GM11168 (cell line): ENCODE measurements around the gene VGLL4.
"Not testable (repeated sequence)": the region's sequence is repeated elsewhere in the genome, so short reads cannot be mapped to it uniquely, and the experiment has no call there.

Experiments used
- in situ Hi-C: fragments of 300-500 bp; cut with MboI; formaldehyde crosslinking; loops from one replicate; pipeline ENCODE4 v1.12.0; 2022; ENCODE audit warnings: low sequenced_read_pairs; ENCODE audit not compliant: unreplicated experiment

The VGLL4 gene

GRCh38 chr3:11541321-11542303, 102.1 kb downstream of the VGLL4 start:
- in situ Hi-C loops, result no loop called here

- in situ Hi-C loops, result no loop called here
These were observed 104.0 kb downstream of the VGLL4 start for GRCh38 chr3:11539677-11540076.

- in situ Hi-C loops, result no loop called here
These were observed 104.5 kb downstream of the VGLL4 start for GRCh38 chr3:11539218-11539617.

GRCh38 chr3:11538581-11538980, 105.1 kb downstream of the VGLL4 start:
- in situ Hi-C loops, result no loop called here

DNA sequence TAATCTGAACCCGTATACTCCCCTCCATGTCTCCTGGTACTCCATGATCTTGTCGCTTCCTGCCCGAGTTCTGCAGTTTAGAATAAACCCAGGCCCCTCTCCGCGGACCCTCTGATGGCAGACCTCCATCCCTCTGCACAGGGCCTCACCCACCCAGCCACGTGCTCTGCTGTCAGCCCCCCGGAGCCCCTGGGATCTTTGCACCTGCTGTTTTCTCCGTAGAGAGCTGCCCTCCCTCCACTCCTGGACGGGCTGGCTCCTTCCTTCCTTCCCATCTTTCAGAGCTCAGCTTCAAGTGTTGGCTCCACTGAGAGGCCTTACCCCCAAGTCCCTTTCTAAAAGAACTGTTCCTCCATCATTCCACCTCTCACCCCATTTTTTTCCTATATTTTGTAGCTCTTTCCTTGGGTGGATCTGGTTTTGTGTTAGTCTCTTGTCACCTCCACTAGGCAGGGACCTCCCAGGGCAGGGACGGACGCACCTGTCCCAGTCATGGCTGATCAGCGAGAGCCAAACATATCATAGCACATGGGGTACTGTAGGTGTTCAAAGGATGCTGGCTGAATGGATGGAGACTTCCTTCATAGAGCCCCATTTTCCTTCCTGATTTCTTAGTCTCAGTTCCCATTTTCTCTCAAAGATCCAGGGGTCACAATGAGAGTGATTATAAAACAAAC, 106.6 kb downstream of the VGLL4 start:
- in situ Hi-C loops, result no loop called here

DNA sequence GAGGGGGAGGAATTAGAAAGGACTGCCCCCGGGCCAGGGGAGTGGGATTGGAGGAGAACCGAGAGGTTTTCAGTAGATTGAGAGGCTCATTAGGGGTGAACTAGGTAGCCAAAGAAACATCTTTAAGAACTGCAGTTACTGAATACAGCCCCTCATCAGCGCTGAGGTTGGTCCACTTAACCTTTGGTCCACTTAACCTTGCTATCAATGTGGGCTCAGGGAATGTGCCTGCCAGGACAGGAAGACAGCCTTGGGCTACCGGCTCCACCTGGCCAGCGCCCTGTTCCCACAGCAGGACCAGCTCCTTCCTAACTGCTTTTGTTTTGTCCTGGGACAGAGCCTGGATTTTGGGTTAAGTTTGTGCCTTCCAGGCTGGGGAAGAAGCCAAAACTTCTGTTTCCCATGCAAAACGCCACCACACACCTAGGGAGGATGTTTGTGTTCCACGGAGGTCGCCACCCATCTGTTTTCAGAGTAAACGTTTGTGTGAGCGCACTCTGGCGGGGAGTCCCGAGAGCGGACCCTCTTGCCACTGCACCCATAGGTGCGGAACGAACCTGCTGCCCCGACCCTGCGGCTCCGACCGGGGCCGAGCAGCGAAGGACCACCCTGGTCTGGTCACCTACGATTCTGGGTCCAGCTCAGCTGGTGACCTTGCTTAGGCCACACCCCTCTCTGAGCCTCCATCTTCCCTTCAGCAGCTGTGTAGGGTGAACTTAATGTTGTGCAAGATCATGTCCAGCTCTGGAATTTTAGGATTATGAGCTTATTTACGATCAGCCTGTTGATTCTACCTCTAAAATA, 107.4 kb downstream of the VGLL4 start:
- in situ Hi-C loops, result no loop called here

- in situ Hi-C loops, result no loop called here
These were observed 108.3 kb downstream of the VGLL4 start for GRCh38 chr3:11535243-11535960.

DNA sequence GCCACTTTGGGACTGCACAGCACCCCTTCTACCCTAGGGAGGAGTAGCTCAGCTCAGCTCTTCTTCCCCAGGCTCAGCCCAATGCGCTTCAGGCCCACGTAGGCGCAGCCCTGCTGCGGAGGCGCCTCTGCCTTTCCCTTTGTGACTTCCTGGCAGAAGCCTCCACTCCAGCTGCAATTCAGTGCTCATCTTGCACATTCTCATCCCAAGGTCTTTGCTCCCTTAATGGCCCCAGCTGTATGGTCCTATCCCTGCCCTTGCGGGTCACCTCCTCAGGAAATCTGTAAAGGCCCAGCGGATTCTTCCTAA, 109.0 kb downstream of the VGLL4 start:
- in situ Hi-C loops, result no loop called here

DNA sequence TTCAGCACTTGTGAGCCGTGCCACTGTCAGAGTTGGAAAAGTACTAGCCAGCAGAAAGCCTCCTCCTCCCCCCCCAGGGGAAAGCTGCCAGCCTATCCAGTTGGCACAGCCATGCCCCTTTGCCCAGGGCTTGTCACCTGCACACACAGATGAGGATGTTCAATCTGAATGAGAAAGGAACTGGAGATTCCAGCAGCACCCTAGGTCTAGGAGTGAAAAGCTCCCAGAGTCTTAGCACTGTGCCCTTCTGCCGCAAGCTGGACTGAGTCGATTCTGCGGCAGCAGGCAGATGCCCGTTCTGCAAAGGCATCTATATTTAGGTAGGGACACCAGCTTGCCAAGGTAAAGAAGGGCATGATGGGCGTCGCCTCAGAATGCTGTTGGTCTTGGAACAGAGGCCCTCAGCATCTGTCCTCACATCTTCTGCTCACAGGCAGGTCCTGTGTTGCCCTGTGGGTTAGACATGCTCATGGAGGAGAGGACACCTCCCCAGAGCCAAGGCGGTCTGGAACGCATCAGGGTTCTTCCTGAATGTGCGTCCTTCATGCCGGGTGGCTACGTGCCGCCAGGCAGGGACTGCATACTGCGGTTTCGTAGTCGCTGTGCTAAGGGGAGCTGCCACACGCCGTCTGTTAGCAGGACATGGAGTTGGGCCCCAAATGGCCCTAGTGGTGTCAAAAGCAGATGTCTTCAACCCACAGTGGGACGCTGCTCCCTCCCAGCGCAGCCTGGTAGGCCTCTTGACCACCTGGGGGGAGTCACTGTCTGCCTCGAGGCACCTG, 109.5 kb downstream of the VGLL4 start:
- in situ Hi-C loops, result no loop called here

DNA sequence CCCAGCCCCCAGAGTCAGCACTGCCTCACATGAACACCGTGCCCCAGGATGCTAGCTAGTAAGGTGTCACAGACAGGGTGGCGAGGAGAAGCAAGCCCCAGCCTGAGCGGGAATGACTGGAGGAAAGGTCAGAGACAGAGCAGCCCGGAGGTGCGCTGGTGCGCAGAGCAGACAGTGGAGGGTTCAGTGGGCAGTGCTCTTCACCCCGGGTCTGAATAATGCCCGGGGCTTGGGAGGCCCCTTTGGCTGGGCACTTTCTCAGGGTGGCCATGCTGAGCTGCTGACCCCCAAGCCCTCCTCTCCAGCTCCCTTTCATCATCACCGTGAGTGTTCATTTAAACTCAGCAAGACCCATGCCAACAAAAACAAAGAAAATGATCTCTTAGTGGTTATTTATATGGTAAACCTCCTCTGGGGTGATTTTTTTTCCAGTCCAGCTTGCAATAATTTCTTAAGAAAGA, 110.8 kb downstream of the VGLL4 start:
- in situ Hi-C loops, result no loop called here

- in situ Hi-C loops, result no loop called here
These were observed 113.5 kb downstream of the VGLL4 start for GRCh38 chr3:11530153-11530721.

DNA sequence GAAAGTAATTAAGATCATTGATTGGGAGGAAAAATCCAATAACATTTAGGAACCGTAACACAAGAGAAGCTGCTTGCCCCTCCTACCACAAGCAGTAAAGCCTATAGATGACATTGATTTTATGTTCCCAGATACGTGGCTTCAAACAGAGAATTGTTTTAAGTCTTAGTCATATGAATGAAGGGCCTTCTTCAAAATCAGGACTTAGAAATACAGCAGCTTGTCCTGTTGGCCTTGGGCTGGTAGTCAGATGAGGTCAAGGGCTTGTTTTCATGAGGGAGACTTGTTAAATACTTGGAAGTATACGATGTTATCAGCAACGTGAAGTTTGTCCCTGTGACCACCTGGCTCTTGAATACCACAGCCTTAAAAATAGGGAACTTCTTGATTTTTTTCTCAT, 114.4 kb downstream of the VGLL4 start:
- in situ Hi-C loops, result no loop called here

DNA sequence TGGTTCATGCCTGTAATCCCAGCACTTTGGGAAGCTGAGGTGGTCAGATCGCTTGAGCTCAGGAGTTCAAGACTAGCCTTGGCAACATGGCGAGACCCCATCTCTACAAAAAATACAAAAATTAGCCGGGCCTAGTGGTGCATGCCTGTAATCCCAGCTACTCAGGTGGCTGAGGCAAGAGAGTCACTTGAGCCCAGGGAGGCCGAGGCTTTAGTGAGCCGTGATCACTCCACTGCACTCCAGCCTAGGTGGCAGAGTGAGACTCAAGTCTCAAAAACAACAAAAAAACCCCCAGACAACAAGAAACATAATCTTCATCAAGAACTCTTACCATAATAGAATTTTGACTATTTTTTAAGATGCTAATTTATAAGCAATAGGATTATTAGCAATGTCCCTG, 117.6 kb downstream of the VGLL4 start:
- in situ Hi-C loops, result not testable (repeated sequence)

DNA sequence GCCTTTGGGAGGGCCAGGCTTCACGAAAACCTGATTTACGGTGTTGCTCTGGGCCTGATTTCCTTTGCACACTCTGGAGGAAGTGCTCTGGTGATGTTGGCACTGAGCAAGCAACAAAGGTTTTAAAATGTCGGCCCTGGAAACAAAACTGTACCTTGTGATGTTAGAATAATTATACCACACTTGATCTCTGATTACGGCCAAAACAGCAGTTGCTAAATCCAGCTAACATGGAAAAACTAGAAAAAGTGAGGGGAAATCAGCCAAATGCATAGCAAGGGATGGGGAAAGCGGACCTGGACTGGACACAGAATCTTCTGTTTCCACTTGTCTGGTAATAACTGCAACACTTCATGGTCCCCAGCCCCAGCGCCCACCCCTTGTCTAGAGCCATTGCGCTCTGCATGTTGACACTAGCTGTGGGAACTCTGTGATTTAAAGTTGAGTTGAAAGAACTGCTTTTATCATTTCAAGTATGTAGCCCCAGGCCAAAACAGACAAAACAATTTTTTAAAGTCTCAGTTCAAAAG, 120.1 kb downstream of the VGLL4 start:
- in situ Hi-C loops, result no loop called here

DNA sequence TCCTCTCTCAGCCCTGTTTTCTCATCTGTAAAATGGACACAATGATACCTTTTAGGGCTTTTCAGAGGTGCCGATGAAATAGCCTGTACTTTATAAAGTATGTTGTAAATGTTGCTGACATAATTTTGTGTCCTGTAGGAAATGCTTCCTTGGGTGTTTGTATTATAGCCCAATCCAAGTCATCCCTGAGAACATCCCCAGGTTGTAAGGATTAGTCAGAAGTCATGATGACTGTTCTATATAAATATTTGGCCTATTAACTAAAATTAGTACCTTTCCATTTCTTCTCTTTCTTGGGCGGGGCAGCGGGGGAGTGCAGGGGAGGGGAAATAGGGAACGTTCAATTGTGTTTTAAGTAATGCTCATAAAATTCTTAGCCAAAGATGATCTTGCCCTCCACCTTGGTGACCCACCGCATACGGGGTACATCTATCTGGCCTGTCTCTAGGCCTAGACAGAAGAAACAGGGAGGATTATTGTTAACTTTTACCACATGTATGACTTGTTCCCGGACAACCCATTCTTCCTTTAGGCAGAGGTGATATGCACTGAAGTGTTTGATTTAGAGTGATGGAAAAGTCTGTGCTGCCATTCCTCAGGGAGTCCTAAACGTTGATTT, 120.7 kb downstream of the VGLL4 start:
- in situ Hi-C loops, result no loop called here

- in situ Hi-C loops, result no loop called here
These were observed 121.4 kb downstream of the VGLL4 start for GRCh38 chr3:11522398-11522715.

GRCh38 chr3:11521167-11521566, 122.5 kb downstream of the VGLL4 start:
- in situ Hi-C loops, result no loop called here

- in situ Hi-C loops, result no loop called here
These were observed 126.1 kb downstream of the VGLL4 start for GRCh38 chr3:11517601-11518000.
